ENCODE results near the gene MYO10. TPM values are rescaled to one million over a fixed set of nuclear protein-coding genes. Genes with fewer than 3 reads are reported as not detected.

MYO10 gene
- total and polyA plus RNA-seq, 2 experiments from 2014 or later: 119 to 276 TPM

DNA sequence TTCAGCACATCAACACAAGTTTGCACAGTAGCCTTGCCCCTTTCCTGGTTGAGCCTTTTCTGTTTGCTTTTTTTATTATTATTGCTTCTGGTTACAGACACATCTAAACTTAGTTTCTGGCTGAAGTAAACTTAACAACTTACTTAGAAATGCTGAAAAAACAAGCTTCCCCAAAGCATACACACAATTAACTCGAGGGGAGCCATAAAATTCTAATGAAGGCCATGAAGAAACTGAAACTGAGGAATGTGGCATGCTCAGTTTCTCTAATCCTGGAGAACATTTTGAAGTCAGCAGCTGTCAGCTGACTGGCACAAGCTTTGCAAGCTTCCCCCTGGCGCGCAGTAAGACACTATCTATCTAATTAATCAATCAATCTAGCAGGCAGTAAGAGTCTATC lies 3.7 kb downstream of the MYO10 start:
- no peak for TF ChIP-seq NANOG (IDR thresholded peaks at IDR 0.05; ENCODE audit: borderline replicate concordance)
- TF ChIP-seq, protein P1, sequence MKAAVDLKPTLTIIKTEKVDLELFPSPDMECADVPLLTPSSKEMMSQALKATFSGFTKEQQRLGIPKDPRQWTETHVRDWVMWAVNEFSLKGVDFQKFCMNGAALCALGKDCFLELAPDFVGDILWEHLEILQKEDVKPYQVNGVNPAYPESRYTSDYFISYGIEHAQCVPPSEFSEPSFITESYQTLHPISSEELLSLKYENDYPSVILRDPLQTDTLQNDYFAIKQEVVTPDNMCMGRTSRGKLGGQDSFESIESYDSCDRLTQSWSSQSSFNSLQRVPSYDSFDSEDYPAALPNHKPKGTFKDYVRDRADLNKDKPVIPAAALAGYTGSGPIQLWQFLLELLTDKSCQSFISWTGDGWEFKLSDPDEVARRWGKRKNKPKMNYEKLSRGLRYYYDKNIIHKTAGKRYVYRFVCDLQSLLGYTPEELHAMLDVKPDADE (IDR thresholded peaks at IDR 0.05): no peak
- no peak for TF ChIP-seq CREB1 (CRISPR knock-in tag; IDR thresholded peaks at IDR 0.05; ENCODE audit: low read depth)
- TF ChIP-seq, protein P2, sequence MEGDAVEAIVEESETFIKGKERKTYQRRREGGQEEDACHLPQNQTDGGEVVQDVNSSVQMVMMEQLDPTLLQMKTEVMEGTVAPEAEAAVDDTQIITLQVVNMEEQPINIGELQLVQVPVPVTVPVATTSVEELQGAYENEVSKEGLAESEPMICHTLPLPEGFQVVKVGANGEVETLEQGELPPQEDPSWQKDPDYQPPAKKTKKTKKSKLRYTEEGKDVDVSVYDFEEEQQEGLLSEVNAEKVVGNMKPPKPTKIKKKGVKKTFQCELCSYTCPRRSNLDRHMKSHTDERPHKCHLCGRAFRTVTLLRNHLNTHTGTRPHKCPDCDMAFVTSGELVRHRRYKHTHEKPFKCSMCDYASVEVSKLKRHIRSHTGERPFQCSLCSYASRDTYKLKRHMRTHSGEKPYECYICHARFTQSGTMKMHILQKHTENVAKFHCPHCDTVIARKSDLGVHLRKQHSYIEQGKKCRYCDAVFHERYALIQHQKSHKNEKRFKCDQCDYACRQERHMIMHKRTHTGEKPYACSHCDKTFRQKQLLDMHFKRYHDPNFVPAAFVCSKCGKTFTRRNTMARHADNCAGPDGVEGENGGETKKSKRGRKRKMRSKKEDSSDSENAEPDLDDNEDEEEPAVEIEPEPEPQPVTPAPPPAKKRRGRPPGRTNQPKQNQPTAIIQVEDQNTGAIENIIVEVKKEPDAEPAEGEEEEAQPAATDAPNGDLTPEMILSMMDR (conservative IDR thresholded peaks at IDR 0.05; ENCODE audit: low read depth in 2 of 2): no peak
- TF ChIP-seq, protein P3, sequence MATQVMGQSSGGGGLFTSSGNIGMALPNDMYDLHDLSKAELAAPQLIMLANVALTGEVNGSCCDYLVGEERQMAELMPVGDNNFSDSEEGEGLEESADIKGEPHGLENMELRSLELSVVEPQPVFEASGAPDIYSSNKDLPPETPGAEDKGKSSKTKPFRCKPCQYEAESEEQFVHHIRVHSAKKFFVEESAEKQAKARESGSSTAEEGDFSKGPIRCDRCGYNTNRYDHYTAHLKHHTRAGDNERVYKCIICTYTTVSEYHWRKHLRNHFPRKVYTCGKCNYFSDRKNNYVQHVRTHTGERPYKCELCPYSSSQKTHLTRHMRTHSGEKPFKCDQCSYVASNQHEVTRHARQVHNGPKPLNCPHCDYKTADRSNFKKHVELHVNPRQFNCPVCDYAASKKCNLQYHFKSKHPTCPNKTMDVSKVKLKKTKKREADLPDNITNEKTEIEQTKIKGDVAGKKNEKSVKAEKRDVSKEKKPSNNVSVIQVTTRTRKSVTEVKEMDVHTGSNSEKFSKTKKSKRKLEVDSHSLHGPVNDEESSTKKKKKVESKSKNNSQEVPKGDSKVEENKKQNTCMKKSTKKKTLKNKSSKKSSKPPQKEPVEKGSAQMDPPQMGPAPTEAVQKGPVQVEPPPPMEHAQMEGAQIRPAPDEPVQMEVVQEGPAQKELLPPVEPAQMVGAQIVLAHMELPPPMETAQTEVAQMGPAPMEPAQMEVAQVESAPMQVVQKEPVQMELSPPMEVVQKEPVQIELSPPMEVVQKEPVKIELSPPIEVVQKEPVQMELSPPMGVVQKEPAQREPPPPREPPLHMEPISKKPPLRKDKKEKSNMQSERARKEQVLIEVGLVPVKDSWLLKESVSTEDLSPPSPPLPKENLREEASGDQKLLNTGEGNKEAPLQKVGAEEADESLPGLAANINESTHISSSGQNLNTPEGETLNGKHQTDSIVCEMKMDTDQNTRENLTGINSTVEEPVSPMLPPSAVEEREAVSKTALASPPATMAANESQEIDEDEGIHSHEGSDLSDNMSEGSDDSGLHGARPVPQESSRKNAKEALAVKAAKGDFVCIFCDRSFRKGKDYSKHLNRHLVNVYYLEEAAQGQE (IDR thresholded peaks at IDR 0.05; ENCODE audit: unreplicated experiment): no peak
- no peak for TF ChIP-seq JUNB (IDR thresholded peaks at IDR 0.05; ENCODE audit: unreplicated experiment)
- Mint-ChIP-seq H3K4me3 (no peak overlapping the region), H3K9me3 (no peaks in the 10 kb centered on the region), H3K36me3 (ENCODE audit: low read depth) (peaks cover 3% of the 10 kb centered on the region; the same call in 1 of the 3 replicates), H3K27me3 (ENCODE audit: insufficient read depth, low read depth, poor library complexity) (peaks cover 27% of the 10 kb centered on the region), H3K4me1 (peaks cover 52% of the 10 kb centered on the region), H3K27ac (no peak overlapping the region)
- Histone ChIP-seq H3K4me1 (ENCODE audit: insufficient read depth) (peaks cover 43% of the 10 kb centered on the region), H3K79me2 (replicated peaks; ENCODE audit: insufficient read depth) (peaks cover 74% of the 10 kb centered on the region), H3K4me3 (no peak overlapping the region), H3F3A (replicated peaks; ENCODE audit: low read depth) (no peaks in the 10 kb centered on the region), H3K4me2 (no peak overlapping the region), H4K20me1 (replicated peaks; ENCODE audit: insufficient read depth) (peaks cover 34% of the 10 kb centered on the region), H3K9me2 (ENCODE audit: insufficient read depth) (no peaks in the 10 kb centered on the region), H2AFZ (no peak overlapping the region), H3K36me3 (ENCODE audit: insufficient read depth) (no peaks in the 10 kb centered on the region; the same call in 1 of the 2 replicates), H3K27ac (ENCODE audit: low read depth) (no peak overlapping the region), H3K27me3 (ENCODE audit: insufficient read depth) (peaks cover 37% of the 10 kb centered on the region)
- DNase-seq (ENCODE audit: low spot score) (no peak), ATAC-seq (no peak)

DNA sequence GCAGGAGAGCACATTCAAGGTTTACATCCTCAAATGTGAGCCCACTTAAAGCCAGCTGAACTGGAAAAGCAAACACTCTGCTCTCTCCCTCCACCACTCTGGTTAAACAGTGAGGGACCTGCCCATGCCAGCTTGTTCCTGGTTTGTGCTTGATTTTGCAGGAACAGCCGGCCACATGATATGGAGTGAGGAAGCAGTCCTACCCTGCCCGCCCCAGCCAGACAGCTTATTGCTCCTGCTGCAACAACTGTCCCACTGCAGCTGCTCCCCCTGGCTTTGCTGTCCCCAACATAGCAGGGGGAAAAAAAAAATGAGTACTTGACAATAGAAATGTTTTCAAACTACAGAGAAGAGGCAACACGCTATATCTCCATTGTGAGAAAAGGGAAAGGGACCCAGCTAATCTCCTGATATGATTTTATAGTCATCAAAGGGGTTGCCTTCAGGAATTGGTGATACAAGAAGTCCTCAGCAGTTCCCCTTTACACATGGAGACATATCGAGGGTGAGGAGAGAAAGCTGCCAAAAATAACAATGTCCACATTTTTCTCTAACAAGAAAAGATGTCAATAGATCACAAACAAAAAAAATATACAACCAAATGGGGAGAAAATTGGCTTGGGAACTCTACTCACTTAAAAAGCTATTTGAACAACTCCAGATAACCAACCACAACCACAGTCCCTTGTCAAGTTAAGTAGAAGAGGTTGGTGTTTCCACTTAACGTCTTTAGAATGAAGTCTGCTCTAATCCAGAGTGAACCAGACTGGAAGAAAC lies 4.6 kb downstream of the MYO10 start:
- Histone ChIP-seq H3K9me2 (ENCODE audit: insufficient read depth) (no peaks in the 10 kb centered on the region), H3F3A (replicated peaks; ENCODE audit: low read depth) (no peaks in the 10 kb centered on the region), H3K4me3 (no peak overlapping the region), H4K20me1 (replicated peaks; ENCODE audit: insufficient read depth) (peaks cover 34% of the 10 kb centered on the region), H3K27me3 (ENCODE audit: insufficient read depth) (peaks cover 28% of the 10 kb centered on the region), H3K4me2 (no peak overlapping the region), H3K4me1 (ENCODE audit: insufficient read depth) (peaks cover 36% of the 10 kb centered on the region), H3K79me2 (replicated peaks; ENCODE audit: insufficient read depth) (peaks cover 82% of the 10 kb centered on the region), H3K36me3 (ENCODE audit: insufficient read depth) (no peaks in the 10 kb centered on the region), H3K27ac (ENCODE audit: low read depth) (no peak overlapping the region), H2AFZ (no peak overlapping the region)
- Mint-ChIP-seq H3K9me3 (no peaks in the 10 kb centered on the region), H3K27me3 (ENCODE audit: insufficient read depth, low read depth, poor library complexity) (peaks cover 18% of the 10 kb centered on the region), H3K27ac (no peak overlapping the region), H3K4me1 (peaks cover 43% of the 10 kb centered on the region), H3K36me3 (ENCODE audit: low read depth) (peaks cover 3% of the 10 kb centered on the region; the same call in 1 of the 3 replicates), H3K4me3 (no peak overlapping the region)
- TF ChIP-seq, protein P2 (conservative IDR thresholded peaks at IDR 0.05; ENCODE audit: low read depth in 2 of 2): peak in 1 of 2 experiments; percentile 18; a peak in 1 of 4 replicates
- TF ChIP-seq ZNF331 (CRISPR knock-in tag; IDR thresholded peaks at IDR 0.05; ENCODE audit: low read depth) (no peak), EZH2 (IDR thresholded peaks at IDR 0.05; ENCODE audit: low read depth, unreplicated experiment) (no peak), STAT1 (IDR thresholded peaks at IDR 0.05; ENCODE audit: unreplicated experiment) (no peak), ZNF114 (CRISPR knock-in tag; IDR thresholded peaks at IDR 0.05) (no peak)
- no peak for DNase-seq (ENCODE audit: low spot score)
- ATAC-seq: no peak

Data from GM23338 (cell line).